Mesendoderm (in vitro differentiated cells): ENCODE data around the gene FEZ2.

Experiments used
- DNase-seq: peaks from one replicate; pipeline ENCODE4 v3.0.0; 2013
- H2AK5ac ChIP-seq: 2 replicates; pipeline ENCODE4 v1.6.1; 2013; ENCODE audit warnings: low read length, inconsistent platforms
- H2BK120ac ChIP-seq: 2 replicates; pipeline ENCODE4 v1.6.1; 2013; ENCODE audit warnings: low read depth, mild to moderate bottlenecking, low read length, moderate library complexity, mixed read lengths
- H2BK15ac ChIP-seq: replicated peaks from 2 replicates; pipeline ENCODE4 v1.6.1; 2013; ENCODE audit warnings: low read depth, mild to moderate bottlenecking, moderate library complexity
- H2BK5ac ChIP-seq: 2 replicates; pipeline ENCODE4 v1.6.1; 2013; ENCODE audit warnings: low read length, inconsistent platforms
- H3K18ac ChIP-seq: 2 replicates; pipeline ENCODE4 v1.6.1; 2013; ENCODE audit warnings: mild to moderate bottlenecking, low read length, mixed read lengths
- H3K23ac ChIP-seq: one replicate; pipeline ENCODE4 v1.6.1; 2013; ENCODE audit warnings: low read length
- H3K27ac ChIP-seq: 2 replicates; pipeline ENCODE4 v1.5.1; 2013; ENCODE audit warnings: low read depth, mild to moderate bottlenecking, inconsistent platforms, low read length, moderate library complexity
- H3K27me3 ChIP-seq: 2 replicates; pipeline ENCODE4 v1.6.1; 2013; ENCODE audit warnings: low read length, control low read depth, mild to moderate bottlenecking, inconsistent platforms; ENCODE audit not compliant: insufficient read depth, poor library complexity
- H3K36me3 ChIP-seq: 2 replicates; pipeline ENCODE4 v1.6.1; 2013; ENCODE audit warnings: low read length, inconsistent platforms; ENCODE audit not compliant: control insufficient read depth, insufficient read depth
- H3K4ac ChIP-seq: one replicate; pipeline ENCODE4 v1.6.1; 2013; ENCODE audit warnings: low read depth, mild to moderate bottlenecking, low read length, moderate library complexity
- H3K4me1 ChIP-seq: 2 replicates; pipeline ENCODE4 v1.6.1; 2013; ENCODE audit warnings: low read depth, low read length, inconsistent platforms; ENCODE audit not compliant: control insufficient read depth
- H3K4me2 ChIP-seq: 2 replicates; pipeline ENCODE4 v1.6.1; 2013; ENCODE audit warnings: low read length
- H3K4me3 ChIP-seq: 2 replicates; pipeline ENCODE4 v1.5.1; 2013; ENCODE audit warnings: mild to moderate bottlenecking, low read length
- H3K56ac ChIP-seq: one replicate; pipeline ENCODE4 v1.6.1; 2013; ENCODE audit warnings: low read length
- H3K79me1 ChIP-seq: 2 replicates; pipeline ENCODE4 v1.6.1; 2013; ENCODE audit warnings: low read length, inconsistent platforms
- H3K79me2 ChIP-seq: 2 replicates; pipeline ENCODE4 v1.6.1; 2013; ENCODE audit warnings: mild to moderate bottlenecking, low read length; ENCODE audit not compliant: control insufficient read depth, insufficient read depth
- H3K9ac ChIP-seq: 2 replicates; pipeline ENCODE4 v1.6.1; 2013; ENCODE audit warnings: low read length, inconsistent platforms
- H4K5ac ChIP-seq: one replicate; pipeline ENCODE4 v1.6.1; 2013; ENCODE audit warnings: low read length
- H4K8ac ChIP-seq: one replicate; pipeline ENCODE4 v1.6.1; 2013; ENCODE audit warnings: low read depth, mild to moderate bottlenecking, control low read depth, low read length, moderate library complexity
- WGBS: extraction: QIAGEN DNeasy Blood & Tissue Kit; methylation state at CpG from one replicate; pipeline ENCODE4 v1.1.7; 2013; ENCODE audit warnings: low lambda C conversion rate, missing lambda C conversion rate; ENCODE audit not compliant: insufficient coverage; ENCODE audit errors: extremely low coverage; 5-methylcytosine and 5-hydroxymethylcytosine counted together

Gene FEZ2

GRCh38 chr2:36528766-36529392 lies 69.1 kb downstream of the FEZ2 start:
- no peak overlapping the region for H2AK5ac ChIP-seq
- no peaks in the 10 kb centered on the region for H3K79me1 ChIP-seq
- H4K8ac ChIP-seq = no peak overlapping the region
- no peak overlapping the region for H3K27ac ChIP-seq
- H3K27me3 ChIP-seq = no peaks in the 10 kb centered on the region
- no peaks in the 10 kb centered on the region for H3K79me2 ChIP-seq
- no peak overlapping the region for H3K4me3 ChIP-seq
- H2BK15ac ChIP-seq = no peak overlapping the region
- H3K4me2 ChIP-seq = no peak overlapping the region
- peak overlapping the region; percentile 36 for H3K4ac ChIP-seq
- H3K9ac ChIP-seq = no peak overlapping the region
- no peak overlapping the region for H4K5ac ChIP-seq
- no peak overlapping the region for H3K56ac ChIP-seq
- H3K23ac ChIP-seq = no peak overlapping the region
- no peaks in the 10 kb centered on the region for H3K36me3 ChIP-seq
- no peaks in the 10 kb centered on the region for H3K4me1 ChIP-seq
- no peak overlapping the region for H2BK5ac ChIP-seq
- WGBS = no CpG with 5 or more reads among the region's 7 CpGs
- no peak overlapping the region for H2BK120ac ChIP-seq
- no peak for DNase-seq
- no peak overlapping the region for H3K18ac ChIP-seq

- Histone ChIP-seq H2BK15ac (no peak overlapping the region), H4K5ac (no peak overlapping the region), H3K4me3 (no peak overlapping the region), H3K79me1 (no peaks in the 10 kb centered on the region), H3K9ac (no peak overlapping the region), H3K36me3 (no peaks in the 10 kb centered on the region), H3K27ac (no peak overlapping the region), H3K18ac (no peak overlapping the region), H3K4ac (no peak overlapping the region), H2AK5ac (no peak overlapping the region), H3K4me2 (no peak overlapping the region), H3K27me3 (no peaks in the 10 kb centered on the region), H3K56ac (no peak overlapping the region), H3K79me2 (no peaks in the 10 kb centered on the region), H2BK5ac (no peak overlapping the region), H4K8ac (no peak overlapping the region), H2BK120ac (no peak overlapping the region), H3K23ac (no peak overlapping the region), H3K4me1 (no peaks in the 10 kb centered on the region)
- WGBS = no CpG with 5 or more reads among the region's 4 CpGs
- DNase-seq = no peak
Observed at GRCh38 chr2:36528274-36528673, 69.7 kb downstream of the FEZ2 start.

- Histone ChIP-seq H2BK120ac (no peak overlapping the region), H3K18ac (no peak overlapping the region), H2BK15ac (no peak overlapping the region), H3K4me2 (no peak overlapping the region), H2AK5ac (no peak overlapping the region), H3K36me3 (peaks cover 3% of the 10 kb centered on the region), H4K8ac (no peak overlapping the region), H3K4ac (no peak overlapping the region), H3K79me1 (no peaks in the 10 kb centered on the region), H3K4me3 (no peak overlapping the region), H3K23ac (no peak overlapping the region), H3K79me2 (no peaks in the 10 kb centered on the region), H4K5ac (no peak overlapping the region), H2BK5ac (no peak overlapping the region), H3K56ac (no peak overlapping the region), H3K27ac (no peak overlapping the region), H3K27me3 (no peaks in the 10 kb centered on the region), H3K9ac (no peak overlapping the region), H3K4me1 (no peaks in the 10 kb centered on the region)
- DNase-seq = no peak
- no CpG with 5 or more reads among the region's 2 CpGs for WGBS
Observed at GRCh38 chr2:36526226-36526625, 71.7 kb downstream of the FEZ2 start.

GRCh38 chr2:36525245-36525644 lies 72.7 kb downstream of the FEZ2 start:
- Histone ChIP-seq H3K27me3 (no peaks in the 10 kb centered on the region), H2BK5ac (no peak overlapping the region), H3K4me3 (no peak overlapping the region), H2AK5ac (no peak overlapping the region), H3K9ac (no peak overlapping the region), H3K4ac (no peak overlapping the region), H4K5ac (no peak overlapping the region), H3K79me2 (no peaks in the 10 kb centered on the region), H3K23ac (no peak overlapping the region), H3K18ac (no peak overlapping the region), H3K4me1 (no peaks in the 10 kb centered on the region), H2BK120ac (no peak overlapping the region), H3K4me2 (no peak overlapping the region), H3K56ac (no peak overlapping the region), H3K79me1 (no peaks in the 10 kb centered on the region), H3K27ac (no peak overlapping the region), H3K36me3 (peaks cover 3% of the 10 kb centered on the region), H2BK15ac (no peak overlapping the region), H4K8ac (no peak overlapping the region)
- WGBS = no CpG with 5 or more reads among the region's 5 CpGs
- no peak for DNase-seq

- H3K9ac ChIP-seq = no peak overlapping the region
- H3K4ac ChIP-seq = no peak overlapping the region
- H3K4me2 ChIP-seq = no peak overlapping the region
- H3K79me1 ChIP-seq = no peaks in the 10 kb centered on the region
- H3K4me1 ChIP-seq = no peaks in the 10 kb centered on the region
- whole genome bisulfite sequencing = no CpG with 5 or more reads among the region's 4 CpGs
- H2AK5ac ChIP-seq = no peak overlapping the region
- H3K79me2 ChIP-seq = no peaks in the 10 kb centered on the region
- H4K8ac ChIP-seq = no peak overlapping the region
- no peak for DNase-seq
- H3K4me3 ChIP-seq = no peak overlapping the region
- H3K23ac ChIP-seq = no peak overlapping the region
- peaks cover 3% of the 10 kb centered on the region for H3K36me3 ChIP-seq
- no peak overlapping the region for H3K56ac ChIP-seq
- no peaks in the 10 kb centered on the region for H3K27me3 ChIP-seq
- H2BK120ac ChIP-seq = no peak overlapping the region
- H3K18ac ChIP-seq = no peak overlapping the region
- H4K5ac ChIP-seq = no peak overlapping the region
- no peak overlapping the region for H2BK5ac ChIP-seq
- H2BK15ac ChIP-seq = no peak overlapping the region
- no peak overlapping the region for H3K27ac ChIP-seq
Observed at GRCh38 chr2:36523153-36523552, 74.8 kb downstream of the FEZ2 start.

- H4K5ac ChIP-seq = no peak overlapping the region
- no peak overlapping the region for H2BK15ac ChIP-seq
- no peak overlapping the region for H3K56ac ChIP-seq
- H2BK5ac ChIP-seq = no peak overlapping the region
- H4K8ac ChIP-seq = no peak overlapping the region
- no peak overlapping the region for H3K23ac ChIP-seq
- no peak overlapping the region for H3K4ac ChIP-seq
- H3K4me2 ChIP-seq = no peak overlapping the region
- H2AK5ac ChIP-seq = no peak overlapping the region
- no peak overlapping the region for H2BK120ac ChIP-seq
- DNase-seq = no peak
- no peaks in the 10 kb centered on the region for H3K79me2 ChIP-seq
- H3K36me3 ChIP-seq = peaks cover 7% of the 10 kb centered on the region
- H3K4me1 ChIP-seq = no peaks in the 10 kb centered on the region
- H3K18ac ChIP-seq = no peak overlapping the region
- H3K27me3 ChIP-seq = no peaks in the 10 kb centered on the region
- WGBS = no CpG with 5 or more reads among the region's 4 CpGs
- no peak overlapping the region for H3K27ac ChIP-seq
- H3K9ac ChIP-seq = no peak overlapping the region
- H3K79me1 ChIP-seq = no peaks in the 10 kb centered on the region
- H3K4me3 ChIP-seq = no peak overlapping the region
Observed at GRCh38 chr2:36520431-36520830, 77.5 kb downstream of the FEZ2 start.
